ENCODE data around the gene MYO18B. TPM values are rescaled to one million over a fixed set of nuclear protein-coding genes. Genes with fewer than 3 reads are reported as not detected.

The MYO18B gene
- total RNA-seq, 2 experiments from 2014 or later, result 1.6 to 1.8 TPM

- ChIA-PET CTCF (interaction anchor here (1.2 kb wide), 1 partner anchor 44 kb away, joined by 4 read pairs; no protein-coding TSS in a partner anchor), POLR2A (no interaction called here)
- H3K4me3 Mint-ChIP-seq, result no peak overlapping the region
- H3K9me3 Mint-ChIP-seq, result no peaks in the 10 kb centered on the region
- TF ChIP-seq CTCF (IDR thresholded peaks at IDR 0.05), result no peak
- DNase-seq (no peak), ATAC-seq (no peak)
- H3K27me3 Mint-ChIP-seq, result peaks cover 1% of the 10 kb centered on the region
- no peak overlapping the region for H3K27ac Mint-ChIP-seq
- H3K36me3 Mint-ChIP-seq (ENCODE audit: low read depth), result peaks cover 4% of the 10 kb centered on the region
- peaks cover 18% of the 10 kb centered on the region for H3K4me1 Mint-ChIP-seq (ENCODE audit: low read depth)
- intact Hi-C loops (cut with micrococcal nuclease), result no loop called here
These were observed 12.7 kb upstream of the MYO18B start for GRCh38 chr22:25729016-25729995.

DNA sequence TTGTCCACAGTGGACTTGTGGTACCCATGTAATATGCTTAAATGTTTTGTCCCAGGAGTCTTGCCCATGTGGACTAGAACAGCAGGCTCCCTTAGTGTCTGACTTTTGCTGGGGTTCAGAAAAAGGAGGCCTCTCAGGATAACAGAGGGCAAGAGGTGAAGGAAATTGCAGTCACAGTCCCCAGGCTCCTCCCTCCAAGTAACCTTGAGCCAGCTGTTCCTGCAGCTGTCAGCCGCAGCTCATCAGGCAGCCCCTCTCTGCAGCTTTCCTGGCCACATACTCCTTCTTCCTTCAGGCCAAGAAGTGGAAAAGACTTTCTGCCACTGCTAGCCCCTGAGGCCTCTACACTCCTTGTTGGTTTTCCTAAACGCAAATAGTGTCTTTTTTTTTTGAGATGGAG is 6.3 kb upstream of the MYO18B start:
- Mint-ChIP-seq H3K36me3 (ENCODE audit: low read depth) (peaks cover 14% of the 10 kb centered on the region), H3K4me3 (peak overlapping the region; percentile 60), H3K9me3 (peaks cover 2% of the 10 kb centered on the region), H3K27me3 (peaks cover 3% of the 10 kb centered on the region), H3K4me1 (ENCODE audit: low read depth) (peaks cover 48% of the 10 kb centered on the region), H3K27ac (peak overlapping the region; percentile 99)
- no peak for TF ChIP-seq CTCF (IDR thresholded peaks at IDR 0.05)
- POLR2A ChIA-PET, result interaction anchor here (0.6 to 1.1 kb wide), 3 partner anchors 33 to 748 kb away, joined by 3 read pairs; partner anchors contain the start of genes HPS4 and SRRD
- ATAC-seq (no peak), DNase-seq (no peak)
- intact Hi-C loops (cut with micrococcal nuclease), result loop anchor here (10.0 kb wide), 1 partner anchor 661 kb away; no protein-coding TSS in a partner anchor
- CTCF ChIA-PET, result interaction anchor here (0.9 to 1.0 kb wide), 2 partner anchors 26 to 38 kb away, joined by 3 read pairs; no protein-coding TSS in a partner anchor

DNA sequence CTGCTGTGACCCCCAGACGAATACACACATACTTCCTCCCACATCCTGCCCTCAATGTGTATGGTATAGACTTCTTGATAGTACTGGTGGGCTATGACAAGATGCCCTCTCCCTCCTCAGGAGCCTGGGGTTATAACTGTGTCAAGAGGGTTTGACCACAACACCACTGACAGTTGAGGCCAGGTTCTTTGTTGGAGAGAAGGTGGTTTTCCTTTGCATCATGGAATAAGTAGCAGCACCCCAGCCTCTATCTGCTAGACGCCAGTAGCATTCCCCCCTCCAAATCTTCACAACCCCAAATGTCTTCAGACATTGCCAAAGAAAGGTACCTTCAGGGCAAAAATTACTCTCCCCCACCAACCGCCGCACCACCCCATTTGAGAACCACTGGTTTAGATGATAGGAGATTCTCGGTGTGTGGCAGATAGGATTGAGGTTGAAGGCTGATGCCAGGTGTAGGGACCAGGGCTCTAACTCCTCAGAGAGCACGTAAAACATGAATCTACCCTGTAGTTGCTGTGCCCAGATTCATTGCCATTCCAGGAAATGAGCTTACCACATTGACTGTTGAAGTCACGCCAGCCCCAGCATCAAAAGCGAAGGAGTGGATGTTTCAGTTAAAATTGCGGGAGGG is 5.5 kb upstream of the MYO18B start:
- POLR2A ChIA-PET, result interaction anchor here (1.1 to 2.1 kb wide), 7 partner anchors 9 to 260 kb away, joined by 3 to 8 read pairs (median 4); no protein-coding TSS in a partner anchor

GRCh38 chr22:25739659-25740344 is 2.2 kb upstream of the MYO18B start:
- Mint-ChIP-seq H3K4me3 (no peak overlapping the region), H3K9me3 (peaks cover 2% of the 10 kb centered on the region), H3K27ac (peak overlapping the region; percentile 0), H3K36me3 (ENCODE audit: low read depth) (peaks cover 9% of the 10 kb centered on the region), H3K27me3 (peaks cover 2% of the 10 kb centered on the region), H3K4me1 (ENCODE audit: low read depth) (peaks cover 37% of the 10 kb centered on the region)
- TF ChIP-seq CTCF (IDR thresholded peaks at IDR 0.05), result no peak
- DNase-seq (no peak), ATAC-seq (no peak)
- ChIA-PET POLR2A (no interaction called here), CTCF (interaction anchor here (1.5 kb wide), 1 partner anchor 9 kb away, joined by 3 read pairs; no protein-coding TSS in a partner anchor)
- intact Hi-C loops (cut with micrococcal nuclease), result loop anchor here (10.0 kb wide), 1 partner anchor 665 kb away; no protein-coding TSS in a partner anchor

More for the DNA sequence above, 5.5 kb upstream of the MYO18B start:
- intact Hi-C loops (cut with micrococcal nuclease), result loop anchor here (10.0 kb wide), 1 partner anchor 662 kb away; no protein-coding TSS in a partner anchor
- Mint-ChIP-seq H3K27ac (peak overlapping the region; percentile 99), H3K36me3 (ENCODE audit: low read depth) (peaks cover 14% of the 10 kb centered on the region), H3K4me1 (ENCODE audit: low read depth) (peaks cover 48% of the 10 kb centered on the region), H3K27me3 (peaks cover 3% of the 10 kb centered on the region), H3K4me3 (peak overlapping the region; percentile 60), H3K9me3 (peaks cover 2% of the 10 kb centered on the region)
- CTCF ChIA-PET, result interaction anchor here (0.7 to 1.7 kb wide), 3 partner anchors 13 to 36 kb away, joined by 3 to 9 read pairs (median 3); no protein-coding TSS in a partner anchor
- ATAC-seq, result peak; percentile 85
- no peak for TF ChIP-seq CTCF (IDR thresholded peaks at IDR 0.05)
- peak; percentile 88 for DNase-seq
